ENCODE results near the gene SECISBP2. TPM values are rescaled to one million over a fixed set of nuclear protein-coding genes. Genes with fewer than 3 reads are reported as not detected.
"Not testable (repeated sequence)": the region's sequence is repeated elsewhere in the genome, so short reads cannot be mapped to it uniquely, and the experiment has no call there.

SECISBP2 gene
- total RNA-seq, 1 experiment from 2014 or later = 41.4 TPM

DNA sequence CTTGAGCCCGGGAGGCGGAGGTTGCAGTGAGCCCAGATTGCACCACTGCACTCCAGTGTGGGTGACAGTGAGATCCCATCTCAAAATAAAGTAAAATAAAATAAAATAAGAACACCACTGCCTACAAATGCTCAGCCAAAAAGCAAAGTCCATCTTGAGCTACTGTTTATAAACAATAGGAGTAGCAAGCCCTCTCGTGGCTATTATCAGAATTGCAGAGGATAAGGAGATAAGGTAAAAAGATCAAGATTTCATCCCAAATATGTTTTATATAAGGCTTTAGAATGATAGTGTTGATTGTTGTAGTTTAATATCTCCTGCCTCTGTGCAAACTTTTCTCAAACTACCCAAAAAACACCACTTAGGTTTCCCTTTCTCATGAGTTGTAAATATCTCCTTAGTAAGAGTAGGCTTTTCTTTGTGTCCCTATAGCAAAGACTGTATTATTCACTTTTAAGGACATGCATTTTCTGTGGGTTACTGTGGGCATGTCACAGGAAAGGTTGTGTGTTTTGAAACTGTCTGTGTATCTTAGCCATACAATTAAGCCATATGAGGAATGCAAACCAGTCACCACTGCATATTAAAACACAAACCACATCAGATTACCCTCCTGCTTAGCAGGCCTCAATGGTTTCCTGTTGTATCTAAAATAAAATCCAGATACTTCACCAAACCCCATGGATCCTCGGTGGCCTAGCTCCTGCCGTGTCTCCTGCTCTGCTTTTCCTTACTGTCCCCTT is 39.1 kb upstream of the SECISBP2 start:
- H4K20me1 ChIP-seq (ENCODE audit: insufficient read depth) = no peaks in the 10 kb centered on the region
- no peak overlapping the region for H3K4me3 ChIP-seq
- DNase-seq = no peak
- no peaks in the 10 kb centered on the region for H3K79me2 ChIP-seq (ENCODE audit: low read depth)
- ChIA-PET POLR2A (ENCODE audit: unreplicated experiment) (interaction anchor here (0.8 kb wide), 1 partner anchor 209 kb away, joined by 14 read pairs; no protein-coding TSS in a partner anchor), CTCF (interaction anchor here (0.6 to 1.0 kb wide), 8 partner anchors 10 to 686 kb away, joined by 3 to 6 read pairs (median 3); no protein-coding TSS in a partner anchor)
- H3F3A ChIP-seq (ENCODE audit: insufficient read depth, low read depth) = no peaks in the 10 kb centered on the region
- peaks cover 3% of the 10 kb centered on the region for H3K9me3 ChIP-seq (ENCODE audit: insufficient read depth, low read depth)
- no peaks in the 10 kb centered on the region for H3K27me3 ChIP-seq (ENCODE audit: insufficient read depth, low read depth)
- no peaks in the 10 kb centered on the region for H3K4me1 ChIP-seq (replicated peaks; ENCODE audit: insufficient read depth)
- no peaks in the 10 kb centered on the region for H3K9me2 ChIP-seq (ENCODE audit: insufficient read depth)
- no peak overlapping the region for H2AFZ ChIP-seq
- no peak overlapping the region for H3K27ac ChIP-seq
- no TSS peak for BruUV-seq (replicated peaks)
- H3K36me3 ChIP-seq (ENCODE audit: low read depth) = no peaks in the 10 kb centered on the region
- intact Hi-C loops (cut with micrococcal nuclease; ENCODE audit: unreplicated experiment) = loop anchor here (2.0 to 5.0 kb wide), 4 partner anchors 30 to 684 kb away; no protein-coding TSS in a partner anchor
- no peak overlapping the region for H3K4me2 ChIP-seq
- TF ChIP-seq, protein P1, sequence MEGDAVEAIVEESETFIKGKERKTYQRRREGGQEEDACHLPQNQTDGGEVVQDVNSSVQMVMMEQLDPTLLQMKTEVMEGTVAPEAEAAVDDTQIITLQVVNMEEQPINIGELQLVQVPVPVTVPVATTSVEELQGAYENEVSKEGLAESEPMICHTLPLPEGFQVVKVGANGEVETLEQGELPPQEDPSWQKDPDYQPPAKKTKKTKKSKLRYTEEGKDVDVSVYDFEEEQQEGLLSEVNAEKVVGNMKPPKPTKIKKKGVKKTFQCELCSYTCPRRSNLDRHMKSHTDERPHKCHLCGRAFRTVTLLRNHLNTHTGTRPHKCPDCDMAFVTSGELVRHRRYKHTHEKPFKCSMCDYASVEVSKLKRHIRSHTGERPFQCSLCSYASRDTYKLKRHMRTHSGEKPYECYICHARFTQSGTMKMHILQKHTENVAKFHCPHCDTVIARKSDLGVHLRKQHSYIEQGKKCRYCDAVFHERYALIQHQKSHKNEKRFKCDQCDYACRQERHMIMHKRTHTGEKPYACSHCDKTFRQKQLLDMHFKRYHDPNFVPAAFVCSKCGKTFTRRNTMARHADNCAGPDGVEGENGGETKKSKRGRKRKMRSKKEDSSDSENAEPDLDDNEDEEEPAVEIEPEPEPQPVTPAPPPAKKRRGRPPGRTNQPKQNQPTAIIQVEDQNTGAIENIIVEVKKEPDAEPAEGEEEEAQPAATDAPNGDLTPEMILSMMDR (conservative IDR thresholded peaks at IDR 0.05) = peak; percentile 87
- TF ChIP-seq EZH2 (IDR thresholded peaks at IDR 0.05; ENCODE audit: low read depth) = no peak

DNA sequence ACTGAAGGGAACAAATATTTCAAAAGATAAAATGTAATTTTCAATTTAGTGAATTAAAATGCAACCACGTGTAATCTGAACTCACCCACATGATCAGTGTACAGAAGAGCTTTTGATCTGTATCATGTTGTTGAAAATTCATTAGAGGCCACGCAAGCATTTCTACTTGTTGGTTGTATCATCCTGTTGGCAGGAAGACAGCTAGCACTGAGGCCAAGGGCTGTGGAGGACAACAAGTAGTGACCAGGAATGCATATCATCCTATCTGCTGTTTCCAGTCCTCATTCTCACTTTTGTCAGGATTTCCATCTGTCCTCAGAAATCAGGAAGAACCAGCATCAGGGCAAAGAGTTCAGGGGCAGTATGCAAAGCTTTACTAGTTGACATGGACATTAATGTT is 37.2 kb upstream of the SECISBP2 start:
- intact Hi-C loops (cut with micrococcal nuclease; ENCODE audit: unreplicated experiment) = no loop called here
- ChIA-PET CTCF (no interaction called here), POLR2A (ENCODE audit: unreplicated experiment) (no interaction called here)
- no peak overlapping the region for H3K4me2 ChIP-seq
- no peaks in the 10 kb centered on the region for H3K9me3 ChIP-seq (ENCODE audit: insufficient read depth, low read depth)
- H3K4me3 ChIP-seq = no peak overlapping the region
- H4K20me1 ChIP-seq (ENCODE audit: insufficient read depth) = no peaks in the 10 kb centered on the region
- BruUV-seq (replicated peaks) = no TSS peak
- H3F3A ChIP-seq (ENCODE audit: insufficient read depth, low read depth) = no peaks in the 10 kb centered on the region
- TF ChIP-seq, protein P1 (conservative IDR thresholded peaks at IDR 0.05) = no peak
- TF ChIP-seq EZH2 (IDR thresholded peaks at IDR 0.05; ENCODE audit: low read depth) = no peak
- no peaks in the 10 kb centered on the region for H3K79me2 ChIP-seq (ENCODE audit: low read depth)
- no peaks in the 10 kb centered on the region for H3K36me3 ChIP-seq (ENCODE audit: low read depth)
- H3K27me3 ChIP-seq (ENCODE audit: insufficient read depth, low read depth) = no peaks in the 10 kb centered on the region
- no peak overlapping the region for H3K27ac ChIP-seq
- no peak for DNase-seq
- H3K9me2 ChIP-seq (ENCODE audit: insufficient read depth) = no peaks in the 10 kb centered on the region
- H3K4me1 ChIP-seq (replicated peaks; ENCODE audit: insufficient read depth) = no peaks in the 10 kb centered on the region
- no peak overlapping the region for H2AFZ ChIP-seq

DNA sequence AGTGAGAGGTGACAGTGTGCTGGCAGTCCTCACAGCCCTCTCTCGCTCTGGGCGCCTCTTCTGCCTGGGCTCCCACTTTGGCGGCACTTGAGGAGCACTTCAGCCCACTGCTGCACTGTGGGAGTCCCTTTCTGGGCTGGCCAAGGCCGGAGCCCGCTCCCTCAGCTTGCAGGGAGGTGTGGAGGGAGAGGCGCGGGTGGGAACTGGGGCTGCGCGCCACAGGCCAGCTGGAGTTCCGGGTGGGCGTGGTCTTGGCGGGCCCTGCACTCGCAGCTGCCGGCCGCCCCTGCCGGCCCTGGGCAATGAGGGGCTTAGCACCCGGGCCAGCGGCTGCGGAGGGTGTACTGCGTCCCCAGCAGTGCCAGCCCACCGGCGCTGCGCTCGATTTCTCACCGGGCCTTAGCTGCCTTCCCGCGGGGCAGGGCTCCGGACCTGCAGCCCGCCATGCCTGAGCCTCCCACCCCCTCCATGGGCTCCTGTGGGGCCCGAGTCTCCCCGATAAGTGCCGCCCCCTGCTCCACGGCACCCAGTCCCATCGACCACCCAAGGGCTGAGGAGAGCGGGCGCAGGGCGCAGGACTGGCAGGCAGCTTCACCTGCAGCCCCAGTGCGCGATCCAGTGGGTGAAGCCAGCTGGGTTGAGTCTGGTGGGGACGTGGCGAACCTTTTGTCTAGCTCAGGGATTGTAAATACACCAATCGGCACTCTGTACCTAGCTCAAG is 35.9 kb upstream of the SECISBP2 start:
- H3K9me2 ChIP-seq (ENCODE audit: insufficient read depth); H3K27me3 ChIP-seq (ENCODE audit: insufficient read depth, low read depth); H3K4me2 ChIP-seq; H3K4me3 ChIP-seq; H2AFZ ChIP-seq; intact Hi-C loops (cut with micrococcal nuclease; ENCODE audit: unreplicated experiment); H3K27ac ChIP-seq; H3K9me3 ChIP-seq (ENCODE audit: insufficient read depth, low read depth); H3K4me1 ChIP-seq (replicated peaks; ENCODE audit: insufficient read depth); H3K36me3 ChIP-seq (ENCODE audit: low read depth); POLR2A ChIA-PET (ENCODE audit: unreplicated experiment); BruUV-seq (replicated peaks); H4K20me1 ChIP-seq (ENCODE audit: insufficient read depth); H3K79me2 ChIP-seq (ENCODE audit: low read depth); H3F3A ChIP-seq (ENCODE audit: insufficient read depth, low read depth); DNase-seq: not testable (repeated sequence)
- CTCF ChIA-PET = interaction anchor here (1.2 kb wide), 1 partner anchor 24 kb away, joined by 3 read pairs; no protein-coding TSS in a partner anchor
